Measurements from ENCODE around the gene PLXNA3. TPM values are rescaled to one million over a fixed set of nuclear protein-coding genes. Genes with fewer than 3 reads are reported as not detected.

Gene PLXNA3
- total and polyA plus RNA-seq, 10 of the 15 experiments (the other 5 are each of a cell fraction or from before 2014, with no cell fraction given), result 0.26 to 26.8 (median 3.4) TPM

- Histone ChIP-seq H2AFZ (ENCODE audit: control insufficient read depth, low read depth, low read length) (peak within 1 kb of the TSS; percentile 19), H3K4me1 (ENCODE audit: control insufficient read depth, insufficient read depth, low read length) (peaks cover 8% of the 10 kb centered on the region; the same call in 1 of the 2 replicates), H3K9me3 (replicated peaks; ENCODE audit: control insufficient read depth, insufficient read depth, low read length) (no peaks in the 10 kb centered on the region; the same call in 2 of the 3 replicates), H3K79me2 (ENCODE audit: control insufficient read depth, insufficient read depth, low read length) (peaks cover 21% of the 10 kb centered on the region), H3K36me3 (ENCODE audit: control insufficient read depth in 2 of 2, insufficient read depth in 2 of 2, low read length in 1 of 2) (peaks cover 0 to 2% of the 10 kb centered on the region in 2 experiments; a peak in 2 of 4 replicates), H3K4me2 (ENCODE audit: control insufficient read depth, insufficient read depth) (peak within 1 kb of the TSS; percentile 77), H3K9ac (ENCODE audit: control insufficient read depth, insufficient read depth, low read length) (peak within 1 kb of the TSS; percentile 75), H3K27me3 (replicated peaks in 1 of 2; ENCODE audit: control insufficient read depth in 2 of 2, insufficient read depth in 2 of 2, low read length in 1 of 2) (no peaks in the 10 kb centered on the region), H3K4me3 (peak within 1 kb of the TSS; percentile 64), H3K27ac (ENCODE audit: control insufficient read depth, insufficient read depth) (peak within 1 kb of the TSS; percentile 42), H4K20me1 (ENCODE audit: control insufficient read depth, insufficient read depth) (no peaks in the 10 kb centered on the region)
- 37% methylated on average over 30 of the region's 95 CpGs for WGBS (ENCODE audit: insufficient coverage, insufficient replicate concordance, low lambda C conversion rate, missing lambda C conversion rate)
- intact Hi-C loops (cut with micrococcal nuclease; ENCODE audit: unreplicated experiment) (no loop called here), in situ Hi-C loops (cut with MboI) (no loop called here)
- SMC1A ChIA-PET (ENCODE audit: uncharacterized antibody, unreplicated experiment), result interaction anchor here (1.1 to 1.6 kb wide), 3 partner anchors 10 to 88 kb away, joined by 3 to 7 read pairs (median 4); partner anchors contain the start of gene RPL10
- BruUV-seq (replicated peaks), result no TSS peak
- POLR2A ChIA-PET, result interaction anchor here (0.6 to 1.5 kb wide), 7 partner anchors 8 to 43 kb away, joined by 3 to 7 read pairs (median 4); partner anchors contain the start of genes FAM50A and LAGE3
- RAD21 ChIA-PET (ENCODE audit: unreplicated experiment), result interaction anchor here (0.6 to 1.5 kb wide), 4 partner anchors 8 to 40 kb away, joined by 3 to 4 read pairs (median 4); no protein-coding TSS in a partner anchor
- FAIRE-seq (no peak), ATAC-seq (peak; percentile 44), DNase-seq (ENCODE audit: low read depth, low spot score) (no peak)
- CTCF ChIA-PET, result interaction anchor here (0.8 to 2.1 kb wide), 2 partner anchors 41 to 114 kb away, joined by 3 to 6 read pairs; no protein-coding TSS in a partner anchor
- no peak for TF ChIP-seq MEF2B (IDR thresholded peaks at IDR 0.05; ENCODE audit: partially characterized antibody, poor library complexity, severe bottlenecking)
- no peak for TF ChIP-seq ZBTB11 (CRISPR knock-in tag; IDR thresholded peaks at IDR 0.05)
- no peak for TF ChIP-seq SP1 (IDR thresholded peaks at IDR 0.05; ENCODE audit: low read depth, low read length)
- TF ChIP-seq YY1 (IDR thresholded peaks at IDR 0.05; ENCODE audit: low read depth, low read length), result 0 out of 2 replicates have a peak, but pooled peaks have one; percentile 9
- TF ChIP-seq E2F8 (IDR thresholded peaks at IDR 0.05; ENCODE audit: low read depth, partially characterized antibody), result no peak
- no peak for TF ChIP-seq TCF12 (IDR thresholded peaks at IDR 0.05; ENCODE audit: low read depth, low read length)
- TF ChIP-seq NR2F1 (conservative IDR thresholded peaks at IDR 0.05), result 0 out of 2 replicates have a peak, but pooled peaks have one; percentile 8
- peak; percentile 47; the same call in 1 of the 2 replicates for TF ChIP-seq NKRF (conservative IDR thresholded peaks at IDR 0.05)
- no peak for TF ChIP-seq RB1 (IDR thresholded peaks at IDR 0.05; ENCODE audit: borderline replicate concordance)
- TF ChIP-seq ZNF384 (IDR thresholded peaks at IDR 0.05; ENCODE audit: borderline replicate concordance, low read depth, low read length), result no peak
- no peak for TF ChIP-seq ZBED1 (IDR thresholded peaks at IDR 0.05; ENCODE audit: borderline replicate concordance)
- 0 out of 2 replicates have a peak, but pooled peaks have one; percentile 10 for TF ChIP-seq GATAD2B (conservative IDR thresholded peaks at IDR 0.05; ENCODE audit: low read depth)
- TF ChIP-seq RAD51 (IDR thresholded peaks at IDR 0.05), result no peak
These were observed 28.5 kb downstream of the PLXNA3 start, which contains the start of gene UBL4A for GRCh38 chrX:154486396-154487207. UBL4A (minus strand) TSS chrX:154486615; CDS start chrX:154486584, 31 bp downstream.
